ENCODE results near the gene CHTF18. TPM values are rescaled to one million over a fixed set of nuclear protein-coding genes. Genes with fewer than 3 reads are reported as not detected.

CHTF18 gene
- total RNA-seq, 4 donors from 2014 or later: 2.8 to 10.7 (median 4.6) TPM

- no peak for TF ChIP-seq CTCF (IDR thresholded peaks at IDR 0.05)
- ATAC-seq (ENCODE audit: low FRiP score) (no peak), DNase-seq (ENCODE audit: low spot score) (no peak)
These were observed 11.6 kb upstream of the CHTF18 start for GRCh38 chr16:776824-777223.

- TF ChIP-seq CTCF (IDR thresholded peaks at IDR 0.05): no peak
These were observed 10.6 kb upstream of the CHTF18 start for GRCh38 chr16:777826-778225.

GRCh38 chr16:778447-778846 lies 10.0 kb upstream of the CHTF18 start:
- DNase-seq (ENCODE audit: low spot score) (no peak), ATAC-seq (ENCODE audit: low FRiP score) (peak; percentile 16)
- TF ChIP-seq CTCF (IDR thresholded peaks at IDR 0.05): no peak

More at GRCh38 chr16:777826-778225, 10.6 kb upstream of the CHTF18 start:
- ATAC-seq (ENCODE audit: low FRiP score): no peak
- no peak for DNase-seq (ENCODE audit: low spot score)

- DNase-seq (ENCODE audit: low spot score) (no peak), ATAC-seq (ENCODE audit: low FRiP score) (no peak)
- TF ChIP-seq CTCF (IDR thresholded peaks at IDR 0.05): no peak
These were observed 9.4 kb upstream of the CHTF18 start for GRCh38 chr16:778909-779527.

- DNase-seq (ENCODE audit: low spot score) (no peak), ATAC-seq (ENCODE audit: low FRiP score) (no peak)
- no peak for TF ChIP-seq CTCF (IDR thresholded peaks at IDR 0.05)
These were observed 8.9 kb upstream of the CHTF18 start for GRCh38 chr16:779561-779960.

- DNase-seq (ENCODE audit: low spot score) (no peak), ATAC-seq (ENCODE audit: low FRiP score) (no peak)
- no peak for TF ChIP-seq CTCF (IDR thresholded peaks at IDR 0.05)
These were observed 8.1 kb upstream of the CHTF18 start for GRCh38 chr16:780296-780695.

GRCh38 chr16:781346-782010 lies 6.9 kb upstream of the CHTF18 start:
- ATAC-seq (ENCODE audit: low FRiP score) (no peak), DNase-seq (ENCODE audit: low spot score) (no peak)
- no peak for TF ChIP-seq CTCF (IDR thresholded peaks at IDR 0.05)
